HCT116 (cell line): Measurements from ENCODE around the gene MAP3K7CL. TPM values are rescaled to one million over a fixed set of nuclear protein-coding genes. Genes with fewer than 3 reads are reported as not detected.

Source experiments
- ATAC-seq: fragments of 200-7000 bp; cut with Tn5 transposase; 2 replicates; pipeline ENCODE4 v1.9.1; 2020; ENCODE audit warnings: mild to moderate bottlenecking, moderate library complexity
- BruUV-seq: library from RNA; stranded (reverse); fragments of 400-500 nt; replicated peaks from 2 replicates; lab custom pipeline; 2021; lab: Mats Ljungman, UMichigan
- CTCF ChIA-PET: fragments of 300-600 bp; sonication (Branson Sonifier 250); formaldehyde crosslinking; loops from one replicate; lab custom pipeline; 2021; ENCODE audit warnings: antibody characterized with exemption; lab: Charles Lee
- POLR2A ChIA-PET: fragments of 300-600, 350-600 bp; sonication (Branson Sonifier 250); formaldehyde crosslinking; loops from one replicate; lab custom pipeline; 2021; ENCODE audit warnings: antibody characterized with exemption; lab: Charles Lee
- RAD21 ChIA-PET, 2 experiments: fragments of 300-600 bp; sonication (Branson Sonifier 250); formaldehyde crosslinking; loops; one replicate each; lab custom pipeline; 2023; ENCODE audit warnings: low total read pairs in 2 of 2; ENCODE audit not compliant: uncharacterized antibody in 2 of 2, unreplicated experiment in 2 of 2, low non-redundant PET in 1 of 2; lab: Charles Lee
- DNase-seq: peaks from one replicate; pipeline ENCODE4 v3.0.0-alpha.2; 2010; ENCODE audit warnings: low read depth, low spot score
- H2AFZ ChIP-seq: fragments of 200-600 bp; shearing (Covaris generic), sonication (generic); 2 replicates; pipeline ENCODE4 v1.6.1; 2017; ENCODE audit warnings: low read depth, mixed run types, mixed read lengths, antibody characterized with exemption, low read length; ENCODE audit not compliant: poor library complexity, severe bottlenecking
- H3K27ac ChIP-seq: 2 replicates; pipeline ENCODE4 v1.5.1; 2012; ENCODE audit warnings: low read depth, low read length
- H3K27me3 ChIP-seq: fragments of 200-600 bp; sonication (generic); 2 replicates; pipeline ENCODE4 v1.6.1; 2016; ENCODE audit warnings: mixed run types, low read length, mixed read lengths; ENCODE audit not compliant: insufficient read depth
- H3K36me3 ChIP-seq, 2 experiments: fragments of 200-500 bp in 1 of 2; fragments of 200-600 bp in 1 of 2; sonication (Bioruptor generic) in 1 of 2; sonication (generic) in 1 of 2; 2 replicates each; pipeline versions ENCODE4 v1.5.1 to v1.6.1; 2014 to 2016; ENCODE audit warnings: low read length in 2 of 2, inconsistent platforms in 1 of 2, mixed read lengths in 1 of 2, mixed run types in 1 of 2; ENCODE audit not compliant: insufficient read depth in 2 of 2, control insufficient read depth in 1 of 2
- H3K4me1 ChIP-seq, 2 experiments: fragments of 200-600 bp in 1 of 2; sonication (generic) in 1 of 2; 2 replicates each; pipeline versions ENCODE4 v1.5.1 to v1.6.1; 2012 to 2017; ENCODE audit warnings: low read length in 2 of 2, inconsistent platforms in 1 of 2, mild to moderate bottlenecking in 1 of 2, mixed read lengths in 1 of 2, mixed run types in 1 of 2, moderate library complexity in 1 of 2; ENCODE audit not compliant: insufficient read depth in 2 of 2, control insufficient read depth in 1 of 2
- H3K4me2 ChIP-seq: fragments of 200-600 bp; sonication (generic); 2 replicates; pipeline ENCODE4 v1.6.1; 2017; ENCODE audit warnings: mixed run types, low read length, mixed read lengths
- H3K4me3 ChIP-seq, 2 experiments: fragments of 200-600 bp in 1 of 2; sonication (generic) in 1 of 2; replicated peaks in 1 of 2; 2 replicates each; pipeline ENCODE4 v1.5.1; 2011 to 2016; ENCODE audit warnings: low read length in 2 of 2, control low read depth in 1 of 2, low read depth in 1 of 2, mild to moderate bottlenecking in 1 of 2, mixed read lengths in 1 of 2, mixed run types in 1 of 2
- H3K79me2 ChIP-seq: fragments of 200-600 bp; sonication (generic); 2 replicates; pipeline ENCODE4 v1.6.1; 2017; ENCODE audit warnings: mild to moderate bottlenecking, mixed run types, low read length, moderate library complexity, mixed read lengths; ENCODE audit not compliant: insufficient read depth
- H3K9ac ChIP-seq: fragments of 200-600 bp; sonication (generic); 2 replicates; pipeline ENCODE4 v1.6.1; 2016; ENCODE audit warnings: low read length, mixed read lengths
- H3K9me2 ChIP-seq: fragments of 200-600 bp; sonication (generic), shearing (Covaris generic); 2 replicates; pipeline ENCODE4 v1.6.1; 2017; ENCODE audit warnings: mixed run types, mild to moderate bottlenecking, moderate library complexity; ENCODE audit not compliant: insufficient read depth
- H3K9me3 ChIP-seq, 2 experiments: fragments of 200-500 bp in 1 of 2; fragments of 200-600 bp in 1 of 2; sonication (Bioruptor generic) in 1 of 2; sonication (generic) in 1 of 2; 2 replicates each; pipeline ENCODE4 v1.6.1; 2014 to 2017; ENCODE audit warnings: low read length in 2 of 2, mixed read lengths in 2 of 2, inconsistent platforms in 1 of 2, low read depth in 1 of 2, mild to moderate bottlenecking in 1 of 2, mixed run types in 1 of 2, moderate library complexity in 1 of 2; ENCODE audit not compliant: control insufficient read depth in 1 of 2, insufficient read depth in 1 of 2
- H4K20me1 ChIP-seq: fragments of 200-600 bp; sonication (generic), shearing (Covaris generic); 2 replicates; pipeline ENCODE4 v1.6.1; 2017; ENCODE audit warnings: mixed run types, mild to moderate bottlenecking, moderate library complexity; ENCODE audit not compliant: insufficient read depth
- CEBPB ChIP-seq: IDR thresholded peaks from 2 replicates; pipeline ENCODE4 v1.6.1; 2012; ENCODE audit warnings: low read depth
- EGR1 ChIP-seq: IDR thresholded peaks from 2 replicates; pipeline ENCODE4 v1.6.1; 2012; ENCODE audit warnings: low read depth
- ELF1 ChIP-seq: IDR thresholded peaks from 2 replicates; pipeline ENCODE4 v1.6.1; 2012; ENCODE audit warnings: low read depth, borderline replicate concordance
- FOSL1 ChIP-seq: IDR thresholded peaks from 2 replicates; pipeline ENCODE4 v1.6.1; 2012; ENCODE audit warnings: low read depth
- POLR2AphosphoS5 ChIP-seq: IDR thresholded peaks from 2 replicates; pipeline ENCODE4 v1.6.1; 2011; ENCODE audit warnings: mild to moderate bottlenecking, low read depth, low read length, moderate library complexity
- SIN3A ChIP-seq: IDR thresholded peaks from 2 replicates; pipeline ENCODE4 v1.6.1; 2012; ENCODE audit warnings: low read depth
- ZFX ChIP-seq: fragments of 450-650 bp; IDR thresholded peaks from 2 replicates; pipeline ENCODE4 v1.6.1; 2017
- intact Hi-C: fragments of 100-400 bp; cut with micrococcal nuclease; formaldehyde crosslinking; loops from 2 replicates; pipeline ENCODE4 v1.10.0; 2022
- total RNA-seq: library from RNA; stranded (reverse); gene quantifications from one replicate; pipeline ENCODE4 v1.2.1, GENCODE V29; 2021; ENCODE audit not compliant: unreplicated experiment
- TF ChIP-seq, protein P1 (sequence below): IDR thresholded peaks from 2 replicates; pipeline ENCODE4 v1.6.1; 2012; ENCODE audit warnings: low read depth
- TF ChIP-seq, protein P2 (sequence below), 3 experiments: fragments of 200-600 bp in 1 of 3; sonication (generic) in 1 of 3; IDR thresholded peaks in 2 of 3; conservative IDR thresholded peaks in 1 of 3; 2 replicates each; pipeline ENCODE4 v1.5.1; 2012 to 2017; ENCODE audit warnings: low read depth in 2 of 3, low read length in 2 of 3, antibody characterized with exemption in 1 of 3, borderline replicate concordance in 1 of 3, control low read depth in 1 of 3, mild to moderate bottlenecking in 1 of 3, mixed read lengths in 1 of 3, mixed run types in 1 of 3, moderate library complexity in 1 of 3; ENCODE audit not compliant: insufficient read depth in 1 of 3

MAP3K7CL gene
- total RNA-seq, 1 experiment from 2014 or later: 0.57 TPM

DNA sequence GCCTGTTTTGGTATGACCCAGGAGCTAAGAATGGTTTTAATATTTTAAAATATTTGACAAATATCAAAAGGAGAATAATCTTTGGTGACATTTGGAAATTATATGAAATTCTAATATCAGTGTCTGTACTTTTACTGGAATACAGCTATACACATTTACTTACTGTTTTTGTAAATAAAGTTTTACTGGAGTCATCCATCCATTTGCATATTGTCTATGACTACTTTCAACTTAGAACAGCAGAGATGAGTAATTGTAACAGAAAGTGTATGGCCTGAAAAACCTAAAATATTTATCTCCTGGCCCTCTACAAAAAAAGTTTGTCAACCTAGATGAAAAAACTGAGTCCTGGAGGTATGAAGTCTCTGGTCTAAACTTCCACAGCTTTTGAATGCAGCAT is 5.8 kb upstream of the MAP3K7CL start:
- intact Hi-C loops: no loop called here
- DNase-seq (no peak), ATAC-seq (no peak)
- CTCF ChIA-PET: no interaction called here
- Histone ChIP-seq H3K27ac (no peak overlapping the region), H2AFZ (no peak overlapping the region), H3K36me3 (no peaks in the 10 kb centered on the region), H3K79me2 (no peaks in the 10 kb centered on the region), H3K9me3 (no peaks in the 10 kb centered on the region), H3K9ac (no peak overlapping the region), H4K20me1 (no peaks in the 10 kb centered on the region), H3K27me3 (no peaks in the 10 kb centered on the region), H3K4me2 (no peak overlapping the region), H3K4me1 (no peaks in the 10 kb centered on the region), H3K9me2 (no peaks in the 10 kb centered on the region), H3K4me3 (no peak overlapping the region)
- POLR2A ChIA-PET: interaction anchor here (0.7 kb wide), 1 partner anchor 14 kb away, joined by 3 read pairs; no protein-coding TSS in a partner anchor
- RAD21 ChIA-PET: no interaction called here
- BruUV-seq: no TSS peak
- TF ChIP-seq POLR2AphosphoS5 (no peak), ZFX (no peak), ELF1 (no peak), FOSL1 (no peak), SIN3A (no peak), EGR1 (no peak), CEBPB (no peak)
- TF ChIP-seq, protein P1, sequence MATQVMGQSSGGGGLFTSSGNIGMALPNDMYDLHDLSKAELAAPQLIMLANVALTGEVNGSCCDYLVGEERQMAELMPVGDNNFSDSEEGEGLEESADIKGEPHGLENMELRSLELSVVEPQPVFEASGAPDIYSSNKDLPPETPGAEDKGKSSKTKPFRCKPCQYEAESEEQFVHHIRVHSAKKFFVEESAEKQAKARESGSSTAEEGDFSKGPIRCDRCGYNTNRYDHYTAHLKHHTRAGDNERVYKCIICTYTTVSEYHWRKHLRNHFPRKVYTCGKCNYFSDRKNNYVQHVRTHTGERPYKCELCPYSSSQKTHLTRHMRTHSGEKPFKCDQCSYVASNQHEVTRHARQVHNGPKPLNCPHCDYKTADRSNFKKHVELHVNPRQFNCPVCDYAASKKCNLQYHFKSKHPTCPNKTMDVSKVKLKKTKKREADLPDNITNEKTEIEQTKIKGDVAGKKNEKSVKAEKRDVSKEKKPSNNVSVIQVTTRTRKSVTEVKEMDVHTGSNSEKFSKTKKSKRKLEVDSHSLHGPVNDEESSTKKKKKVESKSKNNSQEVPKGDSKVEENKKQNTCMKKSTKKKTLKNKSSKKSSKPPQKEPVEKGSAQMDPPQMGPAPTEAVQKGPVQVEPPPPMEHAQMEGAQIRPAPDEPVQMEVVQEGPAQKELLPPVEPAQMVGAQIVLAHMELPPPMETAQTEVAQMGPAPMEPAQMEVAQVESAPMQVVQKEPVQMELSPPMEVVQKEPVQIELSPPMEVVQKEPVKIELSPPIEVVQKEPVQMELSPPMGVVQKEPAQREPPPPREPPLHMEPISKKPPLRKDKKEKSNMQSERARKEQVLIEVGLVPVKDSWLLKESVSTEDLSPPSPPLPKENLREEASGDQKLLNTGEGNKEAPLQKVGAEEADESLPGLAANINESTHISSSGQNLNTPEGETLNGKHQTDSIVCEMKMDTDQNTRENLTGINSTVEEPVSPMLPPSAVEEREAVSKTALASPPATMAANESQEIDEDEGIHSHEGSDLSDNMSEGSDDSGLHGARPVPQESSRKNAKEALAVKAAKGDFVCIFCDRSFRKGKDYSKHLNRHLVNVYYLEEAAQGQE: no peak
- TF ChIP-seq, protein P2, sequence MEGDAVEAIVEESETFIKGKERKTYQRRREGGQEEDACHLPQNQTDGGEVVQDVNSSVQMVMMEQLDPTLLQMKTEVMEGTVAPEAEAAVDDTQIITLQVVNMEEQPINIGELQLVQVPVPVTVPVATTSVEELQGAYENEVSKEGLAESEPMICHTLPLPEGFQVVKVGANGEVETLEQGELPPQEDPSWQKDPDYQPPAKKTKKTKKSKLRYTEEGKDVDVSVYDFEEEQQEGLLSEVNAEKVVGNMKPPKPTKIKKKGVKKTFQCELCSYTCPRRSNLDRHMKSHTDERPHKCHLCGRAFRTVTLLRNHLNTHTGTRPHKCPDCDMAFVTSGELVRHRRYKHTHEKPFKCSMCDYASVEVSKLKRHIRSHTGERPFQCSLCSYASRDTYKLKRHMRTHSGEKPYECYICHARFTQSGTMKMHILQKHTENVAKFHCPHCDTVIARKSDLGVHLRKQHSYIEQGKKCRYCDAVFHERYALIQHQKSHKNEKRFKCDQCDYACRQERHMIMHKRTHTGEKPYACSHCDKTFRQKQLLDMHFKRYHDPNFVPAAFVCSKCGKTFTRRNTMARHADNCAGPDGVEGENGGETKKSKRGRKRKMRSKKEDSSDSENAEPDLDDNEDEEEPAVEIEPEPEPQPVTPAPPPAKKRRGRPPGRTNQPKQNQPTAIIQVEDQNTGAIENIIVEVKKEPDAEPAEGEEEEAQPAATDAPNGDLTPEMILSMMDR (IDR thresholded peaks at IDR 0.05 in 2 of 3, conservative IDR thresholded peaks at IDR 0.05 in 1 of 3; ENCODE audit: borderline replicate concordance in 1 of 3, insufficient read depth in 1 of 3, low read depth in 2 of 3, low read length in 2 of 3): no peak
